Nephron progenitor cell (in vitro differentiated cells): ENCODE results near the gene SLC35F1.

Source experiments
- DNase-seq: peaks from one replicate; pipeline ENCODE4 v3.0.0; 2021
- H3K27ac Mint-ChIP-seq: 2 replicates; pipeline ENCODE4 v1.8.0; 2021; ENCODE audit warnings: mild to moderate bottlenecking, moderate library complexity, mixed read lengths
- H3K27me3 Mint-ChIP-seq: 2 replicates; pipeline ENCODE4 v1.8.0; 2021; ENCODE audit warnings: mild to moderate bottlenecking, low read depth, mixed read lengths; ENCODE audit not compliant: poor library complexity
- H3K36me3 Mint-ChIP-seq: 2 replicates; pipeline ENCODE4 v1.8.0; 2021; ENCODE audit warnings: low read depth, mixed read lengths
- H3K4me1 Mint-ChIP-seq: 2 replicates; pipeline ENCODE4 v1.8.0; 2021; ENCODE audit warnings: mixed read lengths
- H3K4me3 Mint-ChIP-seq: 2 replicates; pipeline ENCODE4 v1.8.0; 2021; ENCODE audit warnings: mild to moderate bottlenecking, moderate library complexity, mixed read lengths
- H3K9me3 Mint-ChIP-seq: 2 replicates; pipeline ENCODE4 v1.8.0; 2021; ENCODE audit warnings: mild to moderate bottlenecking, moderate library complexity, mixed read lengths
- CTCF ChIP-seq: fragments of 200-600 bp; sonication (generic); IDR thresholded peaks from 2 replicates; pipeline ENCODE4 v1.5.0; 2021; ENCODE audit warnings: antibody characterized with exemption

The SLC35F1 gene

GRCh38 chr6:118187568-118188164, 280.6 kb downstream of the SLC35F1 start:
- H3K9me3 Mint-ChIP-seq: no peaks in the 10 kb centered on the region
- H3K4me1 Mint-ChIP-seq: peaks cover 15% of the 10 kb centered on the region
- H3K4me3 Mint-ChIP-seq: peak overlapping the region; percentile 21
- H3K36me3 Mint-ChIP-seq: no peaks in the 10 kb centered on the region
- no peak for DNase-seq
- no peak for TF ChIP-seq CTCF
- peak overlapping the region; percentile 92 for H3K27ac Mint-ChIP-seq
- H3K27me3 Mint-ChIP-seq: no peaks in the 10 kb centered on the region

GRCh38 chr6:118188561-118188960, 281.5 kb downstream of the SLC35F1 start:
- H3K4me1 Mint-ChIP-seq: peaks cover 15% of the 10 kb centered on the region

GRCh38 chr6:118197539-118197938, 290.5 kb downstream of the SLC35F1 start:
- DNase-seq: no peak
- H3K36me3 Mint-ChIP-seq: no peaks in the 10 kb centered on the region
- no peaks in the 10 kb centered on the region for H3K27me3 Mint-ChIP-seq
- H3K27ac Mint-ChIP-seq: no peak overlapping the region
- H3K4me3 Mint-ChIP-seq: no peak overlapping the region
- TF ChIP-seq CTCF: no peak
- no peaks in the 10 kb centered on the region for H3K9me3 Mint-ChIP-seq
- H3K4me1 Mint-ChIP-seq: no peaks in the 10 kb centered on the region

More at GRCh38 chr6:118188561-118188960, 281.5 kb downstream of the SLC35F1 start:
- H3K27ac Mint-ChIP-seq: no peak overlapping the region
- no peaks in the 10 kb centered on the region for H3K27me3 Mint-ChIP-seq
- H3K36me3 Mint-ChIP-seq: no peaks in the 10 kb centered on the region
- H3K4me3 Mint-ChIP-seq: no peak overlapping the region
- TF ChIP-seq CTCF: no peak
- no peak for DNase-seq
- no peaks in the 10 kb centered on the region for H3K9me3 Mint-ChIP-seq

- TF ChIP-seq CTCF: no peak
- H3K4me1 Mint-ChIP-seq: peaks cover 5% of the 10 kb centered on the region
- no peak overlapping the region for H3K27ac Mint-ChIP-seq
- no peak for DNase-seq
- no peak overlapping the region for H3K4me3 Mint-ChIP-seq
- no peaks in the 10 kb centered on the region for H3K36me3 Mint-ChIP-seq
- no peaks in the 10 kb centered on the region for H3K27me3 Mint-ChIP-seq
- no peaks in the 10 kb centered on the region for H3K9me3 Mint-ChIP-seq
Measured at GRCh38 chr6:118198746-118199145, 291.7 kb downstream of the SLC35F1 start.

GRCh38 chr6:118200160-118200559, 293.1 kb downstream of the SLC35F1 start:
- no peak overlapping the region for H3K4me3 Mint-ChIP-seq
- no peak for TF ChIP-seq CTCF
- no peaks in the 10 kb centered on the region for H3K27me3 Mint-ChIP-seq
- no peaks in the 10 kb centered on the region for H3K36me3 Mint-ChIP-seq
- no peak for DNase-seq
- no peaks in the 10 kb centered on the region for H3K9me3 Mint-ChIP-seq
- peaks cover 8% of the 10 kb centered on the region for H3K4me1 Mint-ChIP-seq
- no peak overlapping the region for H3K27ac Mint-ChIP-seq

GRCh38 chr6:118202517-118202916, 295.5 kb downstream of the SLC35F1 start:
- H3K27me3 Mint-ChIP-seq: no peaks in the 10 kb centered on the region

More at GRCh38 chr6:118202517-118202916, 295.5 kb downstream of the SLC35F1 start:
- TF ChIP-seq CTCF: no peak
- Mint-ChIP-seq H3K4me3 (no peak overlapping the region), H3K9me3 (no peaks in the 10 kb centered on the region), H3K4me1 (peaks cover 10% of the 10 kb centered on the region), H3K36me3 (no peaks in the 10 kb centered on the region), H3K27ac (no peak overlapping the region)
- DNase-seq: no peak
